ENCODE results near the gene TSPAN31.

Gene TSPAN31

GRCh38 chr12:57736741-57737466 lies 7.9 kb upstream of the TSPAN31 start:
- DNase-seq, result no peak

- no peak for DNase-seq
Observed at GRCh38 chr12:57737467-57738460, 7.1 kb upstream of the TSPAN31 start.

- no peak for DNase-seq
Observed at GRCh38 chr12:57738661-57739237, 6.1 kb upstream of the TSPAN31 start, which contains the start of gene AGAP2. Gene AGAP2 (minus strand): TSS chr12:57738742. CDS start chr12:57738246, 496 bp downstream.

GRCh38 chr12:57739387-57739786 lies 5.5 kb upstream of the TSPAN31 start:
- DNase-seq, result no peak

GRCh38 chr12:57739914-57740538 lies 4.8 kb upstream of the TSPAN31 start:
- no peak for DNase-seq

- peak; percentile 88 for DNase-seq
Observed at GRCh38 chr12:57740656-57741412, 4.0 kb upstream of the TSPAN31 start.

- no peak for DNase-seq
Observed at GRCh38 chr12:57741413-57741789, 3.4 kb upstream of the TSPAN31 start.

GRCh38 chr12:57741844-57742738 lies 2.7 kb upstream of the TSPAN31 start:
- peak; percentile 91 for DNase-seq

GRCh38 chr12:57743769-57744168 lies 1.1 kb upstream of the TSPAN31 start:
- DNase-seq, result no peak

- peak; percentile 74 for DNase-seq
Observed at GRCh38 chr12:57744194-57744776, 554 bp upstream of the TSPAN31 start.

GRCh38 chr12:57745485-57745881 lies 644 bp downstream of the TSPAN31 start:
- no peak for DNase-seq

- no peak for DNase-seq
Observed at GRCh38 chr12:57746025-57746424, 1.2 kb downstream of the TSPAN31 start.

GRCh38 chr12:57749061-57749460 lies 4.2 kb downstream of the TSPAN31 start:
- no peak for DNase-seq

GRCh38 chr12:57750561-57751431 lies 6.0 kb downstream of the TSPAN31 start:
- DNase-seq, result no peak

- DNase-seq, result no peak
Observed at GRCh38 chr12:57751432-57751787, 6.6 kb downstream of the TSPAN31 start.

- DNase-seq, result peak; percentile 100
Observed at GRCh38 chr12:57751788-57752667, 7.2 kb downstream of the TSPAN31 start, which contains the start of gene CDK4. Gene CDK4 (minus strand): TSS chr12:57752310. CDS start chr12:57751717, 593 bp downstream.

GRCh38 chr12:57752668-57753000 lies 7.8 kb downstream of the TSPAN31 start:
- no peak for DNase-seq

- DNase-seq, result no peak
Observed at GRCh38 chr12:57753756-57754337, 9.0 kb downstream of the TSPAN31 start.
